Stimulated activated CD8-positive, alpha-beta memory T cell treated with anti-CD3 and anti-CD28 coated beads, Interleukin-7, amount 100 ng/mL, for 48 hours (primary cell): ENCODE data around the gene RNF217.
"Not testable (repeated sequence)": the region's sequence is repeated elsewhere in the genome, so short reads cannot be mapped to it uniquely, and the experiment has no call there.

ENCODE experiments used
- DNase-seq, 2 donors: peaks; one replicate each; pipeline ENCODE4 v3.0.0-alpha.2; 2020; ENCODE audit warnings: low read depth in 1 of 2; ENCODE audit errors: extremely low read depth in 1 of 2

The RNF217 gene

GRCh38 chr6:125013938-125014660, 51.9 kb downstream of the RNF217 start:
- no peak for DNase-seq

DNA sequence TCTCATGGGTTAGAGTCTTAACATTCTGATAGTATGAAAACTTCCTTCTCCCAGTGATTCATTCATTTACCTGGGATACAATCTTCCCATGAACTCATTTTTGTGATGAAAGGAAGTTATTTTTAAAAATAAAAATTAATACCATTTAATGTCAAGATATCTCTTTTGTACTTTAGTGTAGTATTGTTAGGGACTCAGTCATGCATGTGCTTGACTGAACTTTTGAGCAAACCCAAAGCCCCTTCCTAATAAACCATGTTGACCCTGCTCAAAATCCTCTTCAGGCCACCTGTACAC, 52.4 kb downstream of the RNF217 start:
- DNase-seq, result no peak

GRCh38 chr6:125015152-125015551, 52.9 kb downstream of the RNF217 start:
- no peak for DNase-seq

GRCh38 chr6:125018136-125018535, 55.9 kb downstream of the RNF217 start:
- no peak for DNase-seq

DNA sequence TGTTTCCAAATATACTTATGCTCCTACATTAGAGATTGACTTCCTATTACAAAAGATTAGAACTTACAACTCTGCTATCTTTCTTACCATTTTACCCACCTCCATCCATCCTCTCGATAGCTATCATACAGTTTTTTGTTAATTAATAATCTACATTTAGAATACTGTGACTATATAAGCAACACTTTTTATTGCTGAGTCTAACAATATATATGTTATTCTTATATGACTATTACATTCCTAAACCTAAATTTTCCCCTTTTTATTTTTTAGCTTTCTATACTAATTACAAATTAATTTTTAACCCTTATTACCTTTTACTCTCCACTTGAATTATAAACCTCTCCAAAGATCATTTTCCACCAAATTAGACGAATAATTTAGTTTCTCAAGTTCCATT, 57.0 kb downstream of the RNF217 start:
- DNase-seq, result no peak

- DNase-seq, result no peak
These were observed 57.7 kb downstream of the RNF217 start for GRCh38 chr6:125019918-125020317.

DNA sequence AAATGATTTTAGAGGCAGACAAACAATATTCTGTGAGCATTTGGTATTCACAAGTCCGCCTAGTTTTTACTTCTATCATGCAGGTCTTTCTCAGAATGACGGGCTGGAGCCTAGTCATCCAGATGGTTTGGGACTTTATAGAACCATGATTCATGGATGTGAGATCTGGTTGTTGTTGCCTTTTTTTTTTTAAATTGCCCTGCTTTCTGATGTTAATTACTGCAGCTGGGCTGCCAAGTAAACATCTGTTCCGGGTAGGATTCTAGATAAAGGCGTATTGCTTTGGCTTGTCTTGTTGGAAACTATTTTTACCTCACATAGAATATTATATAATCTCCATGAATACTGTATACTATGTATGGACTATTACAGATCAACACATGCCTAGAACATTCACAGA, 58.1 kb downstream of the RNF217 start:
- DNase-seq, result no peak

DNA sequence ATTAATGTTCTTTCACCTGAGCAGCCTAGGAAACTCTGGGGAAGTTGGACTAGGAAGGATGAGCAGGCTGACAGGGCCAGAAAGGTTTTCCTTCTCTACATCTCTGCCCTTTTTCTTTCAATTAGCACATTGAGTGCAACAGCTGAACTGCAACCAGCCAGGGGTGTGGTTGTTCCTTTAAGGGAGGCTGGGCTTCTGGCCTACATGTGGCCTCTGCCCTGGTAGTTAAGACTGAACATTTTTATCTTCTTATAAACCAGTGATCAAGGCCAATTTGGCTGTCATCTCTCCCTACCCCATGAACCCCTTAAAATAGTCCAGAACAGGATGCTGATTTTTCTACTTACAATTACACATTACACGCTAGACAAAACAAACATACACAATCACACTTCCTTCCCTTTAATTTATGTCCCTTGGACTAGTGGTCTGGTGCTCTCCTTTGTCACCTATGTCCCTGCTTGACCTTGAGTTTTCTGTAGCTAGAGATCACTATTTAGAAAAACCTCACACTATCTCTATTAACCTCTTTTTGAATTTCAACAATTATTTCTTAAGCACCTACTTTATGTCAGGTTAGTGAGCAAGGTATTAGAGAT, 60.3 kb downstream of the RNF217 start:
- DNase-seq, result no peak

DNA sequence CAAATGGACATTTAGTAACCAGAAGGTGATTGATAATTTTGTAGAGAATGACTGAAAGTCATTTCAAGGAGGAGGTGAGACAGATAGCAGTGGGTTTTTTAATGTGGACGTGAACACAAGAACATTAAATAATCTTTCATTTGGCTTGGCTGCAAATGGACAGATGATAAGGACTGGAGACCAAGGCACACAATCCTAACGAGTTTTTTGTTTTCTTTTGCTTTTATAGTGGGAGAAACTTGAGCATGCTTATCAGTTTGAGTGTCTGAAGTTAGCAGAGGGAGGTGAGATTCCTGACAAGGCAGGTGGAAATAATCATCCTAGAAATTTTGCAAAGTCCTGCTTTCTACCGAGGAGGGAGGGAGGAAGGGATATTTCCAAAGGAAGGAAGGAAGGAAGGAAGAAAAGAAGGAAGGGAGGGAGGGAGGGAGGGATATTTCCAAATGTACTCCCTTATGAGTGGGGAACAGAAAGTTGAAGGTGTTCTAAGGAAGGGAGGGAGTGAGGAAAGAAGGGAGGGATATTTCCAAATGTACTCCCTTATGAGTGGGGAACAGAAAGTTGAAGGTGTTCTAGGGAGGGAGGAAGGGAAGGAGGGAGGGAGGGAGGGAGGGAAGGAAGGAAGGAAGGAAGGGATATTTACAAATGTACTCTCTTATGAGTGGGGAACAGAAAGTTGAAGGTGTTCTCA, 63.1 kb downstream of the RNF217 start:
- DNase-seq, result no peak

GRCh38 chr6:125027287-125027686, 65.0 kb downstream of the RNF217 start:
- DNase-seq, result no peak

DNA sequence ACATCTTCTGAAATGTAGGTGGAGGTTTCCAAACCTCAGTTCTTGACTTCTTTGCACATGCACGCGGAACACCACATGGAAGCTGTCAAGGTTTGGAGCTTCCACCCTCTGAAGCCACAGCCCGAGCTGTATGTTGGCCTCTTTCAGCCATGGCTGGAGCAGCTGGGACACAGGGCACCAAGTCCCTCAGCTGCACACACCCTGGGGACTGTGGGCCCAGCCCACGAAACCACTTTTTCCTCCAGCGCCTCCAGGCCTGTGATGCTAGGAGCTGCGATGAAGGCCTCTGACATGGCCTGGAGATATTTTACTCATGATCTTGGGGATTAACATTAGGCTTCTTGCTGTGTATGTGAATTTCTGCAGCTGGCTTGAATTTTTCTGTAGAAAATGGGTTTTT, 68.7 kb downstream of the RNF217 start:
- no peak for DNase-seq

GRCh38 chr6:125031385-125031784, 69.1 kb downstream of the RNF217 start:
- DNase-seq, result no peak

DNA sequence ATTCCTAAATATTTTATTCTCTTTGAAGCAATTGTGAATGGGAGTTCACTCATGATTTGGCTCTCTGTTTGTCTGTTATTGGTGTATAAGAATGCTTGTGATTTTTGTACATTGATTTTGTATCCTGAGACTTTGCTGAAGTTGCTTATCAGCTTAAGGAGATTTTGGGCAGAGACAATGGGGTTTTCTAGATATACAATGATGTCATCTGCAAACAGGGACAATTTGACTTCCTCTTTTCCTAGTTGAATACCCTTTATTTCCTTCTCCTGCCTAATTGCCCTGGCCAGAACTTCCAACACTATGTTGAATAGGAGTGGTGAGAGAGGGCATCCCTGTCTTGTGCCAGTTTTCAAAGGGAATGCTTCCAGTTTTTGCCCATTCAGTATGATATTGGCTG, 72.7 kb downstream of the RNF217 start:
- DNase-seq, result not testable (repeated sequence)

DNA sequence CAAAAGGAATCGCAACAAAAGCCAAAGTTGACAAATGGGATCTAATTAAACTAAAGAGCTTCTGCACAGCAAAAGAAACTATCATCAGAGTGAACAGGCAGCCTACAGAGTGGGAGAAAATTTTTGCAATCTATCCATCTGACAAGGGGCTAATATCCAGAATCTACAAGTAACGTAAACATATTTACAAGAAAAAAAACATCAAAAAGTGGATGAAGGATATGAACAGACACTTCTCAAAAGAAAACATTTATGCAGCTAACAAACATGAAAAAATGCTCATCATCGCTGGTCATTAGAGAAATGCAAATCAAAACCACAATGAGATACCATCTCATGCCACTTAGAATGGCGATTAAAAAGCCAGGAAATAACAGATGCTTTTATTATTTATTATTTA, 74.2 kb downstream of the RNF217 start:
- not testable (repeated sequence) for DNase-seq

- no peak for DNase-seq
These were observed 75.6 kb downstream of the RNF217 start for GRCh38 chr6:125037827-125038226.

DNA sequence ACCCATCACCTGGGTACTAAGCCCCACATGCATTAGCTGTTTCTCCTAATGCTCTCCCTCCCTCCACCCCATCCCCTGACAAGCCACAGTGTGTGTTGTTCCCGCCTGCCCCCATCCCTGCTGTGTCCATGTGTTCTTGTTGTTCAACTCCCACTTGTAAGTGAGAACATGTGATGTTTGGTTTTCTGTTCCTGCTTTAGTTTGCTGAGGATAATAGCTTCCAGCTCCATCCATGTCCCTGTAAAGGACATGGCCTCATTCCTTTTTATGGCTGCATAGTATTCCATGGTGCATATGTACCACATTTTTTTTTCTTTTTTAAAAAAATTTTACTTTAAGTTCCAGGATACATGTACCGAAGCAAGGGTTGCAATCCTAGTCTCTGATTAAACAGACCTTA, 76.7 kb downstream of the RNF217 start:
- no peak for DNase-seq

- no peak for DNase-seq
These were observed 79.7 kb downstream of the RNF217 start for GRCh38 chr6:125041740-125042459.

DNA sequence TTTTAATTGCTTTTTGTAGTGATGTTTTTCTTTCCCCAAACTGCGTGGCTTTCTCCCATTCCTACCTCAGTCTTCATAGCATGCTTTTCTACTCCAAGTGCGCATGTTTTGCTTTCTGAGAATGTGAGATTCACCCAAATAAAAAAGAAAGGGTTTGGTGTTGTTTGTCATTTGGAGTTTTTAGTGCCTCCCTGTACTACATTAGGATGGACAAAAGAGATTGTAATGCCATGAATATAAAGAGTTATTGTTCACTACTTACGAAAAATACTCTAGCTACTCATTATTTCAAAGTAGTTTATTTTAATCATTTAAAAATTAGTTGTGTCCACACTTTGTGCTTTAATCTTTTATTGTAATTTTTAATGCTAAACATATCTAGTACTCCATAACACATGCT, 81.8 kb downstream of the RNF217 start:
- DNase-seq, result no peak

GRCh38 chr6:125044667-125045066, 82.4 kb downstream of the RNF217 start:
- no peak for DNase-seq

- DNase-seq, result no peak
These were observed 84.1 kb downstream of the RNF217 start for GRCh38 chr6:125046107-125046925.

GRCh38 chr6:125048274-125048673, 86.0 kb downstream of the RNF217 start:
- DNase-seq, result no peak
